ENCODE data around the gene RIN2.
A peak's percentile ranks its signal among the peaks of the same experiment; 100 is the strongest.

Gene RIN2

DNA sequence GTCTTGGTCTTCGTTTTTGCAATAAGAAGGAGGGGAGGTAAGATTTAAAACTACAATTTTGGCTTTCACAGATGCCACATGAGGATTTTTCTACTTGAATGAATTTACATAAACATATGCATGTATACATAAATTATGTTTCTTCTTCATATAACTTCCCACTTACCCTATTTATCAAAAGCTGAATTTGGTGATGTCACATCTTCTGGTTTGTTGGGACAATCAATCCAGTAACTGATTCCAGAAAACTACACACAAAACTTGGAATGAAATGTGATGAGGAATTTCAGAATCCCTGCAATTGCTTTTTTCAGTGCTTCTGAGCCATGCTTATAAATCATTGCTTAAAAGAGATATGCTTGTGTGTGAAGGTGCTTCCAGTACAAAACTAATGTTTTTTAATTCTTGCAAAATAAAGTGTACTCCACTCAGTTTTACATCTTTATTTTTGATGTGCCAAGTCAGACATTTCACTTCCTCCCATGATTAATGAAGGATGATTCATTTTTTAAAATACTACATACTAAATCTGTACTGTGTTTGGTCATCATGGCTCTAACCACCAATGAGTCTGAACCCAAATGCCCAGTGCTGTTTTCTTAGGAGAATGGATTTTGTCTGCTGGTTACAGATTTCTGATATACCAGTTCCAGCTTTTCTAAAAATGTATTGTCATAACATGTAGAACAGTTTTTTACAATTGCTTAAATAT, 32.1 kb upstream of the RIN2 start:
- Histone ChIP-seq H3K79me2 (ENCODE audit: insufficient read depth, low read length) (no peaks in the 10 kb centered on the region), H4K20me1 (ENCODE audit: insufficient read depth, low read length, poor library complexity, severe bottlenecking) (no peaks in the 10 kb centered on the region), H3K36me3 (ENCODE audit: insufficient read depth, low read length) (no peaks in the 10 kb centered on the region), H3K9ac (ENCODE audit: low read depth, low read length, poor library complexity, severe bottlenecking) (no peak overlapping the region), H3K9me2 (replicated peaks; ENCODE audit: low read depth, low read length) (no peaks in the 10 kb centered on the region), H3K9me3 (ENCODE audit: insufficient read depth, low read depth, low read length) (no peaks in the 10 kb centered on the region), H2AFZ (ENCODE audit: low read length) (no peak overlapping the region), H3F3A (ENCODE audit: low read depth) (no peaks in the 10 kb centered on the region), H3K4me3 (ENCODE audit: low read length, poor library complexity, severe bottlenecking) (no peak overlapping the region), H3K27me3 (ENCODE audit: insufficient read depth, low read length, poor library complexity, severe bottlenecking) (no peaks in the 10 kb centered on the region), H3K4me2 (ENCODE audit: low read depth, low read length, poor library complexity, severe bottlenecking) (no peak overlapping the region), H3K4me1 (ENCODE audit: insufficient read depth, low read length, poor library complexity, severe bottlenecking) (peaks cover 9% of the 10 kb centered on the region)
- TF ChIP-seq EZH2phosphoT487 (IDR thresholded peaks at IDR 0.05; ENCODE audit: borderline replicate concordance) (no peak), CTCF (conservative IDR thresholded peaks at IDR 0.05; ENCODE audit: low read length) (no peak)

GRCh38 chr20:19727251-19727847, 30.7 kb upstream of the RIN2 start:
- Histone ChIP-seq H3K9me2 (replicated peaks; ENCODE audit: low read depth, low read length) (no peaks in the 10 kb centered on the region), H3F3A (ENCODE audit: low read depth) (no peaks in the 10 kb centered on the region), H3K4me3 (ENCODE audit: low read length, poor library complexity, severe bottlenecking) (no peak overlapping the region), H4K20me1 (ENCODE audit: insufficient read depth, low read length, poor library complexity, severe bottlenecking) (no peaks in the 10 kb centered on the region), H3K36me3 (ENCODE audit: insufficient read depth, low read length) (no peaks in the 10 kb centered on the region), H3K9me3 (ENCODE audit: insufficient read depth, low read depth, low read length) (no peaks in the 10 kb centered on the region), H3K79me2 (ENCODE audit: insufficient read depth, low read length) (no peaks in the 10 kb centered on the region), H2AFZ (ENCODE audit: low read length) (no peak overlapping the region; the same call in 1 of the 2 replicates), H3K4me1 (ENCODE audit: insufficient read depth, low read length, poor library complexity, severe bottlenecking) (peaks cover 9% of the 10 kb centered on the region), H3K4me2 (ENCODE audit: low read depth, low read length, poor library complexity, severe bottlenecking) (peak overlapping the region; percentile 32), H3K9ac (ENCODE audit: low read depth, low read length, poor library complexity, severe bottlenecking) (no peak overlapping the region), H3K27me3 (ENCODE audit: insufficient read depth, low read length, poor library complexity, severe bottlenecking) (no peaks in the 10 kb centered on the region)
- TF ChIP-seq CTCF (conservative IDR thresholded peaks at IDR 0.05; ENCODE audit: low read length) (no peak), EZH2phosphoT487 (IDR thresholded peaks at IDR 0.05; ENCODE audit: borderline replicate concordance) (no peak)

GRCh38 chr20:19729672-19730071, 28.4 kb upstream of the RIN2 start:
- peaks cover 16% of the 10 kb centered on the region for H3K4me1 ChIP-seq (ENCODE audit: insufficient read depth, low read length, poor library complexity, severe bottlenecking)
- no peaks in the 10 kb centered on the region for H4K20me1 ChIP-seq (ENCODE audit: insufficient read depth, low read length, poor library complexity, severe bottlenecking)
- no peaks in the 10 kb centered on the region for H3K27me3 ChIP-seq (ENCODE audit: insufficient read depth, low read length, poor library complexity, severe bottlenecking)
- H3K4me2 ChIP-seq (ENCODE audit: low read depth, low read length, poor library complexity, severe bottlenecking), result no peak overlapping the region
- H3K9me2 ChIP-seq (replicated peaks; ENCODE audit: low read depth, low read length), result no peaks in the 10 kb centered on the region
- H3K9me3 ChIP-seq (ENCODE audit: insufficient read depth, low read depth, low read length), result no peaks in the 10 kb centered on the region
- H3K9ac ChIP-seq (ENCODE audit: low read depth, low read length, poor library complexity, severe bottlenecking), result no peak overlapping the region
- no peaks in the 10 kb centered on the region for H3K79me2 ChIP-seq (ENCODE audit: insufficient read depth, low read length)
- H3F3A ChIP-seq (ENCODE audit: low read depth), result no peaks in the 10 kb centered on the region
- H3K36me3 ChIP-seq (ENCODE audit: insufficient read depth, low read length), result no peaks in the 10 kb centered on the region
- no peak overlapping the region for H2AFZ ChIP-seq (ENCODE audit: low read length)
- TF ChIP-seq CTCF (conservative IDR thresholded peaks at IDR 0.05; ENCODE audit: low read length) (no peak), EZH2phosphoT487 (IDR thresholded peaks at IDR 0.05; ENCODE audit: borderline replicate concordance) (no peak)
- no peak overlapping the region for H3K4me3 ChIP-seq (ENCODE audit: low read length, poor library complexity, severe bottlenecking)
